ENCODE results near the gene NPAS3. TPM values are rescaled to one million over a fixed set of nuclear protein-coding genes. Genes with fewer than 3 reads are reported as not detected.

NPAS3 gene
- total RNA-seq, 1 experiment from 2014 or later, result 0.36 TPM

GRCh38 chr14:33364466-33364865 lies 425.8 kb downstream of the NPAS3 start:
- Histone ChIP-seq H3K4me1 (ENCODE audit: insufficient read depth, low read length) (no peaks in the 10 kb centered on the region), H3K27ac (ENCODE audit: low read length) (no peak overlapping the region), H3K9ac (ENCODE audit: low read length) (no peak overlapping the region), H3K27me3 (ENCODE audit: low read length) (0 out of 2 replicates have a peak, but pooled peaks cover 4% of the 10 kb centered on the region), H3K4me2 (ENCODE audit: low read length) (no peak overlapping the region), H3K9me2 (replicated peaks; ENCODE audit: low read length) (no peaks in the 10 kb centered on the region), H3K79me2 (ENCODE audit: low read length) (no peaks in the 10 kb centered on the region), H3K36me3 (ENCODE audit: low read depth, low read length) (no peaks in the 10 kb centered on the region), H3F3A (ENCODE audit: low read length, unreplicated experiment) (no peaks in the 10 kb centered on the region), H4K20me1 (ENCODE audit: low read length) (no peaks in the 10 kb centered on the region), H3K9me3 (ENCODE audit: low read length) (no peaks in the 10 kb centered on the region), H3K4me3 (ENCODE audit: low read length) (no peak overlapping the region), H2AFZ (ENCODE audit: low read length) (no peak overlapping the region)
- no TSS peak for BruUV-seq (replicated peaks)
- intact Hi-C loops (cut with micrococcal nuclease), result no loop called here
- no peak for DNase-seq
- no peak for ATAC-seq
- POLR2A ChIA-PET (ENCODE audit: unreplicated experiment), result no interaction called here
- CTCF ChIA-PET, result no interaction called here
- TF ChIP-seq EZH2 (IDR thresholded peaks at IDR 0.05; ENCODE audit: low read length, unreplicated experiment) (no peak), CTCF (conservative IDR thresholded peaks at IDR 0.05; ENCODE audit: low read depth, low read length) (no peak), EZH2phosphoT487 (IDR thresholded peaks at IDR 0.05; ENCODE audit: borderline replicate concordance, low read length) (no peak)

GRCh38 chr14:33369041-33369440 lies 430.4 kb downstream of the NPAS3 start:
- BruUV-seq (replicated peaks), result no TSS peak

More at GRCh38 chr14:33369041-33369440, 430.4 kb downstream of the NPAS3 start:
- H3K27me3 ChIP-seq (ENCODE audit: low read length), result 0 out of 2 replicates have a peak, but pooled peaks cover 4% of the 10 kb centered on the region
- DNase-seq (no peak), ATAC-seq (no peak)
- no peaks in the 10 kb centered on the region for H4K20me1 ChIP-seq (ENCODE audit: low read length)
- intact Hi-C loops (cut with micrococcal nuclease), result no loop called here
- POLR2A ChIA-PET (ENCODE audit: unreplicated experiment), result no interaction called here
- no peaks in the 10 kb centered on the region for H3K4me1 ChIP-seq (ENCODE audit: insufficient read depth, low read length)
- H3K9ac ChIP-seq (ENCODE audit: low read length), result no peak overlapping the region
- H3K79me2 ChIP-seq (ENCODE audit: low read length), result no peaks in the 10 kb centered on the region
- TF ChIP-seq EZH2phosphoT487 (IDR thresholded peaks at IDR 0.05; ENCODE audit: borderline replicate concordance, low read length), result no peak
- TF ChIP-seq EZH2 (IDR thresholded peaks at IDR 0.05; ENCODE audit: low read length, unreplicated experiment), result no peak
- TF ChIP-seq CTCF (conservative IDR thresholded peaks at IDR 0.05; ENCODE audit: low read depth, low read length), result no peak
- H3K9me2 ChIP-seq (replicated peaks; ENCODE audit: low read length), result no peaks in the 10 kb centered on the region
- H3K36me3 ChIP-seq (ENCODE audit: low read depth, low read length), result no peaks in the 10 kb centered on the region
- H3K27ac ChIP-seq (ENCODE audit: low read length), result no peak overlapping the region
- H3K4me3 ChIP-seq (ENCODE audit: low read length), result no peak overlapping the region
- H2AFZ ChIP-seq (ENCODE audit: low read length), result no peak overlapping the region
- CTCF ChIA-PET, result no interaction called here
- H3K9me3 ChIP-seq (ENCODE audit: low read length), result no peaks in the 10 kb centered on the region
- no peak overlapping the region for H3K4me2 ChIP-seq (ENCODE audit: low read length)
- no peaks in the 10 kb centered on the region for H3F3A ChIP-seq (ENCODE audit: low read length, unreplicated experiment)

Measured in PC-3 (cell line).